IMR-90 (cell line): Measurements from ENCODE around the gene BTN1A1. TPM values are rescaled to one million over a fixed set of nuclear protein-coding genes. Genes with fewer than 3 reads are reported as not detected.

ENCODE experiments used
- ATAC-seq: fragments of 200-7000 bp; cut with Tn5 transposase; 2 replicates; pipeline ENCODE4 v1.9.1; 2020; ENCODE audit warnings: low read depth, mild to moderate bottlenecking, moderate library complexity
- BruUV-seq: library from RNA; stranded (reverse); fragments of 400-500 nt; replicated peaks from 2 replicates; lab custom pipeline; 2021; lab: Mats Ljungman, UMichigan
- CTCF ChIA-PET: fragments of 300-600 bp; formaldehyde crosslinking; extraction: SDS; loops from one replicate; lab custom pipeline; 2021; ENCODE audit warnings: antibody characterized with exemption; lab: Yijun Ruan, JAX
- POLR2A ChIA-PET: fragments of 300-600 bp; sonication (Branson Sonifier 250); formaldehyde crosslinking; loops from one replicate; lab custom pipeline; 2022; ENCODE audit warnings: antibody characterized with exemption; ENCODE audit not compliant: unreplicated experiment; lab: Charles Lee
- DNase-seq: peaks from one replicate; pipeline ENCODE4 v3.0.0; 2013
- H2AFZ ChIP-seq: replicated peaks from 2 replicates; pipeline ENCODE3; 2013; ENCODE audit warnings: low read length, mild to moderate bottlenecking; ENCODE audit not compliant: poor library complexity
- H2AK5ac ChIP-seq: 2 replicates; pipeline ENCODE4 v1.6.1; 2013; ENCODE audit warnings: low read depth, low read length, inconsistent platforms
- H2AK9ac ChIP-seq: replicated peaks from 2 replicates; pipeline ENCODE3; 2013; ENCODE audit warnings: mild to moderate bottlenecking, low read depth, low read length, moderate library complexity; ENCODE audit not compliant: poor library complexity
- H2BK120ac ChIP-seq: 2 replicates; pipeline ENCODE4 v1.6.1; 2013; ENCODE audit warnings: low read depth, low read length, inconsistent platforms
- H2BK15ac ChIP-seq: 3 replicates; pipeline ENCODE4 v1.6.1; 2013; ENCODE audit warnings: low read depth, low read length, inconsistent platforms
- H2BK20ac ChIP-seq: 2 replicates; pipeline ENCODE4 v1.6.1; 2013; ENCODE audit warnings: low read depth, mild to moderate bottlenecking, inconsistent platforms, low read length, moderate library complexity
- H2BK5ac ChIP-seq: 2 replicates; pipeline ENCODE4 v1.6.1; 2013; ENCODE audit warnings: mild to moderate bottlenecking, low read depth, low read length, inconsistent platforms; ENCODE audit not compliant: poor library complexity, severe bottlenecking
- H3K14ac ChIP-seq: replicated peaks from 2 replicates; pipeline ENCODE4 v1.6.1; 2013; ENCODE audit warnings: low read depth, low read length, inconsistent platforms
- H3K18ac ChIP-seq: 2 replicates; pipeline ENCODE4 v1.6.1; 2013; ENCODE audit warnings: low read depth, low read length, control low read depth
- H3K23ac ChIP-seq: 2 replicates; pipeline ENCODE4 v1.6.1; 2013; ENCODE audit warnings: low read depth, low read length, inconsistent platforms
- H3K27ac ChIP-seq: 2 replicates; pipeline ENCODE4 v1.5.1; 2013; ENCODE audit warnings: mild to moderate bottlenecking, control low read depth, low read length; ENCODE audit not compliant: insufficient read depth
- H3K27me3 ChIP-seq: 2 replicates; pipeline ENCODE4 v1.6.1; 2013; ENCODE audit warnings: low read length; ENCODE audit not compliant: control insufficient read depth, insufficient read depth
- H3K36me3 ChIP-seq: 2 replicates; pipeline ENCODE4 v1.6.1; 2013; ENCODE audit warnings: low read length, mixed read lengths; ENCODE audit not compliant: control insufficient read depth, insufficient read depth
- H3K4ac ChIP-seq: 2 replicates; pipeline ENCODE4 v1.6.1; 2013; ENCODE audit warnings: low read depth, low read length, inconsistent platforms
- H3K4me1 ChIP-seq: 2 replicates; pipeline ENCODE4 v1.6.1; 2013; ENCODE audit warnings: low read length, mixed read lengths; ENCODE audit not compliant: control insufficient read depth, insufficient read depth
- H3K4me2 ChIP-seq: 2 replicates; pipeline ENCODE4 v1.6.1; 2013; ENCODE audit warnings: low read depth, mild to moderate bottlenecking, control low read depth, low read length, moderate library complexity
- H3K4me3 ChIP-seq: 2 replicates; pipeline ENCODE4 v1.5.1; 2013; ENCODE audit warnings: low read depth, mild to moderate bottlenecking, control low read depth, low read length, moderate library complexity; ENCODE audit not compliant: insufficient read depth
- H3K56ac ChIP-seq: 2 replicates; pipeline ENCODE4 v1.6.1; 2013; ENCODE audit warnings: low read length, inconsistent platforms; ENCODE audit not compliant: insufficient read depth; ENCODE audit errors: extremely low read depth
- H3K79me1 ChIP-seq, 2 experiments: 2 replicates each; pipeline ENCODE4 v1.6.1; 2013; ENCODE audit warnings: low read length in 2 of 2, inconsistent platforms in 1 of 2, low read depth in 1 of 2
- H3K9ac ChIP-seq: 2 replicates; pipeline ENCODE4 v1.6.1; 2013; ENCODE audit warnings: low read depth, low read length, control low read depth
- H3K9me1 ChIP-seq: 2 replicates; pipeline ENCODE4 v1.6.1; 2013; ENCODE audit warnings: low read length, inconsistent platforms; ENCODE audit not compliant: insufficient read depth
- H3K9me3 ChIP-seq: 2 replicates; pipeline ENCODE4 v1.6.1; 2013; ENCODE audit warnings: low read length; ENCODE audit not compliant: control insufficient read depth, insufficient read depth
- H4K20me1 ChIP-seq: 2 replicates; pipeline ENCODE4 v1.6.1; 2013; ENCODE audit warnings: low read length, inconsistent platforms; ENCODE audit not compliant: insufficient read depth
- H4K5ac ChIP-seq: 2 replicates; pipeline ENCODE4 v1.6.1; 2013; ENCODE audit warnings: mild to moderate bottlenecking, low read depth, low read length, control low read depth
- H4K8ac ChIP-seq, 2 experiments: 2 replicates each; pipeline ENCODE4 v1.6.1; 2013; ENCODE audit warnings: low read depth in 2 of 2, low read length in 2 of 2, control low read depth in 1 of 2, inconsistent platforms in 1 of 2
- H4K91ac ChIP-seq: 2 replicates; pipeline ENCODE4 v1.6.1; 2013; ENCODE audit warnings: low read depth, low read length, inconsistent platforms; ENCODE audit not compliant: insufficient read depth
- FOS ChIP-seq: fragments of 150-350 bp; IDR thresholded peaks from 2 replicates; pipeline ENCODE4 v1.6.1; 2016; ENCODE audit warnings: low read depth, low read length
- RAD21 ChIP-seq: IDR thresholded peaks from 2 replicates; pipeline ENCODE4 v1.6.1; 2012; ENCODE audit warnings: low read length, improper control_type of control experiment
- WGBS, 2 experiments: methylation state at CpG; one replicate each; pipeline versions ENCODE4 v1.1.5 to v1.1.7; 2013; ENCODE audit warnings: missing lambda C conversion rate in 2 of 2; ENCODE audit not compliant: insufficient read length in 1 of 2; ENCODE audit errors: extremely low coverage in 2 of 2; 5-methylcytosine and 5-hydroxymethylcytosine counted together
- dilution Hi-C: fragments of 300-500 bp; cut with HindIII; formaldehyde crosslinking; loops from one replicate; pipeline ENCODE4 v1.14.3; 2018; ENCODE audit warnings: low sequenced_read_pairs; ENCODE audit not compliant: unreplicated experiment
- in situ Hi-C: fragments of 300-500 bp; cut with MboI; formaldehyde crosslinking; loops from 3 replicates; pipeline ENCODE4 v1.14.3; 2019; ENCODE audit warnings: low sequenced_read_pairs, inconsistent platforms, mixed read lengths
- intact Hi-C: fragments of 100-400 bp; cut with micrococcal nuclease; formaldehyde crosslinking; loops from 2 replicates; pipeline ENCODE4 v1.10.0; 2022
- polyA plus RNA-seq, 3 experiments: library from polyadenylated mRNA; depleted of rRNA; stranded (reverse); fragments of >200 nt; gene quantifications; 2 replicates each; pipeline ENCODE4 v1.2.3, GENCODE V29; 2012; ENCODE audit warnings: low replicate concordance in 1 of 3
- total RNA-seq: library from RNA; depleted of rRNA; stranded (reverse); fragments of >200 nt; gene quantifications from 2 replicates; pipeline ENCODE4 v1.2.3, GENCODE V29; 2012
- TF ChIP-seq, protein P1 (sequence below): fragments of 150-350 bp; IDR thresholded peaks from 2 replicates; pipeline ENCODE4 v1.6.1; 2017; ENCODE audit warnings: mild to moderate bottlenecking, antibody characterized with exemption, low read length, low read depth

Gene BTN1A1
- total and polyA plus RNA-seq, 2 of the 4 experiments (the other 2 are of a cell fraction): not detected

DNA sequence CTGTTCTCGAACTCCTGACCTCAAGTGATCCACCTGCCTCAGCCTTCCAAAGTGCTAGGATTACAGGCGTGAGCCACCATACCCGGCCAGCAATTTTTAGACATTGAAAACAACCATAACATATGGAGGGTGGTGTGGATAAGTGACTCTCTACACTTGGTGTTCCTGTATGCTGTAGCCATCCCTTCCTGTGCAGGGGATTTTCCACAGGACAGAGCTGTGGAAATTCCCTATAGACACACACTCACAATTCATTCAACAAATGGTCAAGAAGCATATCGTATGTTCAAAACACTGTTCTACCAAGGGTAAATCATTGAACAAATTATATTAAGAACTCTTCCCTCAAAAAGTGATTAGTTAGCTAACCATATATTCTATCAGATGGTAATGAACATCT, 36.1 kb upstream of the BTN1A1 start:
- no peak overlapping the region for H3K4me2 ChIP-seq
- ChIA-PET CTCF (no interaction called here), POLR2A (no interaction called here)
- H3K9me3 ChIP-seq: no peaks in the 10 kb centered on the region
- no CpG with 5 or more reads among the region's 4 CpGs for WGBS, 2 experiments
- H3K4me3 ChIP-seq: no peak overlapping the region
- peaks cover 32% of the 10 kb centered on the region for H3K9me1 ChIP-seq
- peaks cover 24% of the 10 kb centered on the region; the same call in 1 of the 2 replicates for H4K20me1 ChIP-seq
- dilution Hi-C loops (no loop called here), in situ Hi-C loops (no loop called here), intact Hi-C loops (no loop called here)
- BruUV-seq: no TSS peak
- H4K5ac ChIP-seq: no peak overlapping the region
- H3K9ac ChIP-seq: no peak overlapping the region
- no peaks in the 10 kb centered on the region for H3K27me3 ChIP-seq
- no peak overlapping the region for H2BK15ac ChIP-seq
- no peak overlapping the region for H3K27ac ChIP-seq
- no peak overlapping the region for H3K56ac ChIP-seq
- no peak for TF ChIP-seq FOS
- TF ChIP-seq, protein P1, sequence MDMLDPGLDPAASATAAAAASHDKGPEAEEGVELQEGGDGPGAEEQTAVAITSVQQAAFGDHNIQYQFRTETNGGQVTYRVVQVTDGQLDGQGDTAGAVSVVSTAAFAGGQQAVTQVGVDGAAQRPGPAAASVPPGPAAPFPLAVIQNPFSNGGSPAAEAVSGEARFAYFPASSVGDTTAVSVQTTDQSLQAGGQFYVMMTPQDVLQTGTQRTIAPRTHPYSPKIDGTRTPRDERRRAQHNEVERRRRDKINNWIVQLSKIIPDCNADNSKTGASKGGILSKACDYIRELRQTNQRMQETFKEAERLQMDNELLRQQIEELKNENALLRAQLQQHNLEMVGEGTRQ: no peak
- TF ChIP-seq RAD21: no peak
- peaks cover 45 to 81% of the 10 kb centered on the region in 2 experiments for H3K79me1 ChIP-seq
- H2BK20ac ChIP-seq: no peak overlapping the region
- no peak overlapping the region for H3K23ac ChIP-seq
- H3K4me1 ChIP-seq: peaks cover 8% of the 10 kb centered on the region
- H2AFZ ChIP-seq: no peak overlapping the region
- H2BK5ac ChIP-seq: no peak overlapping the region
- no peak overlapping the region for H4K8ac ChIP-seq
- H3K4ac ChIP-seq: no peak overlapping the region
- no peak overlapping the region for H3K18ac ChIP-seq
- H3K14ac ChIP-seq: no peak overlapping the region
- H4K91ac ChIP-seq: no peak overlapping the region
- no peak for ATAC-seq
- no peak for DNase-seq
- no peak overlapping the region for H2AK5ac ChIP-seq
- no peak overlapping the region for H2AK9ac ChIP-seq
- H3K36me3 ChIP-seq: peaks cover 81% of the 10 kb centered on the region
- no peak overlapping the region for H2BK120ac ChIP-seq
